H9 (cell line): ENCODE results near the gene SLC25A27. TPM values are rescaled to one million over a fixed set of nuclear protein-coding genes. Genes with fewer than 3 reads are reported as not detected.
A peak's percentile ranks its signal among the peaks of the same experiment; 100 is the strongest.

Experiments
- DNase-seq: peaks from one replicate; pipeline ENCODE4 v3.0.0-alpha.2; 2017
- H2AFZ ChIP-seq: one replicate; pipeline ENCODE4 v1.6.1; 2013; ENCODE audit warnings: mild to moderate bottlenecking, low read length, control low read depth, moderate library complexity
- H2AK5ac ChIP-seq: 2 replicates; pipeline ENCODE4 v1.6.1; 2013; ENCODE audit warnings: low read length, control low read depth, mixed read lengths; ENCODE audit not compliant: insufficient read length
- H2BK120ac ChIP-seq: one replicate; pipeline ENCODE4 v1.6.1; 2013; ENCODE audit warnings: low read depth, mild to moderate bottlenecking, low read length, control low read depth, inconsistent platforms; ENCODE audit not compliant: poor library complexity, severe bottlenecking
- H2BK12ac ChIP-seq: 2 replicates; pipeline ENCODE4 v1.6.1; 2013; ENCODE audit warnings: low read length, control low read depth, mixed read lengths, low read depth; ENCODE audit not compliant: insufficient read length
- H2BK15ac ChIP-seq: 2 replicates; pipeline ENCODE4 v1.6.1; 2013; ENCODE audit warnings: low read depth, low read length, control low read depth
- H2BK20ac ChIP-seq: one replicate; pipeline ENCODE4 v1.6.1; 2013; ENCODE audit warnings: low read depth, mild to moderate bottlenecking, low read length, control low read depth, inconsistent platforms; ENCODE audit not compliant: poor library complexity, severe bottlenecking
- H2BK5ac ChIP-seq: 2 replicates; pipeline ENCODE4 v1.6.1; 2013; ENCODE audit warnings: low read length, control low read depth, mixed read lengths; ENCODE audit not compliant: insufficient read length
- H3K14ac ChIP-seq: 2 replicates; pipeline ENCODE4 v1.6.1; 2013; ENCODE audit warnings: low read length, control low read depth; ENCODE audit not compliant: insufficient read depth
- H3K18ac ChIP-seq: 2 replicates; pipeline ENCODE4 v1.6.1; 2013; ENCODE audit warnings: low read depth, mild to moderate bottlenecking, mixed read lengths, low read length, control low read depth; ENCODE audit not compliant: insufficient read length
- H3K23ac ChIP-seq: 2 replicates; pipeline ENCODE4 v1.6.1; 2013; ENCODE audit warnings: low read length, control low read depth, mixed read lengths, low read depth; ENCODE audit not compliant: insufficient read length
- H3K23me2 ChIP-seq: 2 replicates; pipeline ENCODE4 v1.6.1; 2013; ENCODE audit warnings: low read depth, mild to moderate bottlenecking, mixed read lengths, low read length, control low read depth; ENCODE audit not compliant: insufficient read length, poor library complexity, severe bottlenecking
- H3K27ac ChIP-seq: 2 replicates; pipeline ENCODE4 v1.5.1; 2013; ENCODE audit warnings: low read length, control low read depth, mixed read lengths, low read depth; ENCODE audit not compliant: insufficient read length
- H3K27me3 ChIP-seq: 2 replicates; pipeline ENCODE4 v1.6.1; 2013; ENCODE audit warnings: low read length, control low read depth, inconsistent platforms; ENCODE audit not compliant: insufficient read depth
- H3K4ac ChIP-seq: 2 replicates; pipeline ENCODE4 v1.6.1; 2013; ENCODE audit warnings: low read depth, mild to moderate bottlenecking, control low read depth, inconsistent platforms, low read length, moderate library complexity
- H3K4me1 ChIP-seq: 2 replicates; pipeline ENCODE4 v1.6.1; 2013; ENCODE audit warnings: low read length, control low read depth, inconsistent platforms; ENCODE audit not compliant: insufficient read depth
- H3K4me2 ChIP-seq: 2 replicates; pipeline ENCODE4 v1.6.1; 2013; ENCODE audit warnings: low read length, control low read depth, mixed read lengths; ENCODE audit not compliant: insufficient read length, insufficient read depth
- H3K56ac ChIP-seq: 2 replicates; pipeline ENCODE4 v1.6.1; 2013; ENCODE audit warnings: low read depth, mild to moderate bottlenecking, mixed read lengths, low read length, control low read depth; ENCODE audit not compliant: insufficient read length
- H3K79me1 ChIP-seq: 2 replicates; pipeline ENCODE4 v1.6.1; 2013; ENCODE audit warnings: low read depth, mild to moderate bottlenecking, moderate library complexity, low read length, control low read depth, inconsistent platforms; ENCODE audit not compliant: insufficient read depth, poor library complexity, severe bottlenecking
- H3K79me2 ChIP-seq: 2 replicates; pipeline ENCODE4 v1.6.1; 2013; ENCODE audit warnings: low read length, control low read depth, inconsistent platforms; ENCODE audit not compliant: insufficient read depth
- H3K9ac ChIP-seq: 2 replicates; pipeline ENCODE4 v1.6.1; 2013; ENCODE audit warnings: low read length, control low read depth, mixed read lengths; ENCODE audit not compliant: insufficient read length; ENCODE audit errors: extremely low read depth
- H3K9me3 ChIP-seq: one replicate; pipeline ENCODE4 v1.6.1; 2013; ENCODE audit warnings: low read depth, low read length, inconsistent platforms; ENCODE audit not compliant: control insufficient read depth
- H3T11ph ChIP-seq: one replicate; pipeline ENCODE4 v1.6.1; 2013; ENCODE audit warnings: mild to moderate bottlenecking, low read length, control low read depth, inconsistent platforms
- H4K20me1 ChIP-seq: one replicate; pipeline ENCODE4 v1.6.1; 2013; ENCODE audit not compliant: control insufficient read depth, insufficient read length, insufficient read depth
- H4K5ac ChIP-seq: 2 replicates; pipeline ENCODE4 v1.6.1; 2013; ENCODE audit warnings: low read depth, mild to moderate bottlenecking, mixed read lengths, low read length, control low read depth; ENCODE audit not compliant: insufficient read length
- H4K8ac ChIP-seq: replicated peaks from 2 replicates; pipeline ENCODE4 v1.6.1; 2013; ENCODE audit warnings: low read length, control low read depth, mixed read lengths, low read depth; ENCODE audit not compliant: insufficient read length
- H4K91ac ChIP-seq: 2 replicates; pipeline ENCODE4 v1.6.1; 2013; ENCODE audit warnings: low read depth, mild to moderate bottlenecking, moderate library complexity, mixed read lengths, low read length, control low read depth; ENCODE audit not compliant: insufficient read length
- H3K27ac Mint-ChIP-seq, 3 experiments: 2 replicates in 2 of 3; 3 replicates in 1 of 3; pipeline ENCODE4 v1.8.0; 2020 to 2021; ENCODE audit warnings: mixed read lengths in 3 of 3, mild to moderate bottlenecking in 1 of 3, moderate library complexity in 1 of 3
- H3K27me3 Mint-ChIP-seq: 2 replicates; pipeline ENCODE4 v1.8.0; 2021; ENCODE audit warnings: low read depth, mild to moderate bottlenecking, moderate library complexity, mixed read lengths
- H3K36me3 Mint-ChIP-seq, 3 experiments: 2 replicates in 2 of 3; 3 replicates in 1 of 3; pipeline ENCODE4 v1.8.0; 2020 to 2021; ENCODE audit warnings: low read depth in 3 of 3, mixed read lengths in 3 of 3; ENCODE audit not compliant: insufficient read depth in 1 of 3
- H3K4me1 Mint-ChIP-seq, 2 experiments: 2 replicates each; pipeline ENCODE4 v1.8.0; 2020; ENCODE audit warnings: mixed read lengths in 2 of 2
- H3K4me3 Mint-ChIP-seq, 2 experiments: 2 replicates in 1 of 2; 3 replicates in 1 of 2; pipeline ENCODE4 v1.8.0; 2020 to 2021; ENCODE audit warnings: mild to moderate bottlenecking in 2 of 2, mixed read lengths in 2 of 2, moderate library complexity in 1 of 2
- H3K9me3 Mint-ChIP-seq, 2 experiments: 2 replicates in 1 of 2; 3 replicates in 1 of 2; pipeline ENCODE4 v1.8.0; 2020; ENCODE audit warnings: mild to moderate bottlenecking in 2 of 2, mixed read lengths in 2 of 2, moderate library complexity in 1 of 2
- WGBS: extraction: QIAGEN DNeasy Blood & Tissue Kit; methylation state at CpG from one replicate; pipeline ENCODE4 v1.1.7; 2013; ENCODE audit warnings: missing lambda C conversion rate, low lambda C conversion rate, mixed read lengths; ENCODE audit not compliant: insufficient read length; ENCODE audit errors: extremely low coverage; 5-methylcytosine and 5-hydroxymethylcytosine counted together
- total RNA-seq: library from RNA; stranded (reverse); gene quantifications from 2 replicates; pipeline ENCODE4 v1.2.1, GENCODE V29; 2021
- TF ChIP-seq, protein P1 (sequence below): fragments of 200-600 bp; sonication (generic); conservative IDR thresholded peaks from 3 replicates; pipeline ENCODE4 v1.8.0; 2021; ENCODE audit warnings: antibody characterized with exemption, mild to moderate bottlenecking

SLC25A27 gene
- total RNA-seq, 1 experiment from 2014 or later = 5.1 TPM

DNA sequence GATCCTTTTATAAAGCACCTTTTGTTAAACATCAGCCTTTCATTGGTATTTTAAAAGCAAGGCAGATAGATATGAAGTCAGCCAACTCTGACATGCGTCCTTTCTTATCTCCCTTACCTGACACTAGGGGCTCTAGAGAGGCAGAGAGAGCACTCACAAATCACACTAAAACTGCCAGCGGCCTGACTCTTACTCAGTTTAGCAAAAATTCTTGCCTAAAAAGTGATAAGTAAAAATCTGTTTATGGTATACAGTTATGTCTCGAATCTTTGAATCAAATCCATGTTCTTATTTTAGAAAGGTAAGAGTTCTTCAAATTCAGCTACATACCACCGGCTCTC, 24.5 kb downstream of the SLC25A27 start:
- no peaks in the 10 kb centered on the region for H3K36me3 Mint-ChIP-seq
- H3K27me3 Mint-ChIP-seq = no peaks in the 10 kb centered on the region
- H3T11ph ChIP-seq = no peak overlapping the region
- no peak overlapping the region for H3K23ac ChIP-seq
- no peak overlapping the region for H2BK120ac ChIP-seq
- H2AFZ ChIP-seq = no peak overlapping the region
- no peak overlapping the region for H4K91ac ChIP-seq
- H2BK5ac ChIP-seq = no peak overlapping the region
- H4K5ac ChIP-seq = no peak overlapping the region
- H3K27ac ChIP-seq = no peak overlapping the region
- no peak overlapping the region for H2BK15ac ChIP-seq
- H2AK5ac ChIP-seq = no peak overlapping the region
- H3K79me2 ChIP-seq = no peaks in the 10 kb centered on the region
- DNase-seq = no peak
- H3K18ac ChIP-seq = no peak overlapping the region
- no peak overlapping the region for H3K9ac ChIP-seq
- TF ChIP-seq, protein P1, sequence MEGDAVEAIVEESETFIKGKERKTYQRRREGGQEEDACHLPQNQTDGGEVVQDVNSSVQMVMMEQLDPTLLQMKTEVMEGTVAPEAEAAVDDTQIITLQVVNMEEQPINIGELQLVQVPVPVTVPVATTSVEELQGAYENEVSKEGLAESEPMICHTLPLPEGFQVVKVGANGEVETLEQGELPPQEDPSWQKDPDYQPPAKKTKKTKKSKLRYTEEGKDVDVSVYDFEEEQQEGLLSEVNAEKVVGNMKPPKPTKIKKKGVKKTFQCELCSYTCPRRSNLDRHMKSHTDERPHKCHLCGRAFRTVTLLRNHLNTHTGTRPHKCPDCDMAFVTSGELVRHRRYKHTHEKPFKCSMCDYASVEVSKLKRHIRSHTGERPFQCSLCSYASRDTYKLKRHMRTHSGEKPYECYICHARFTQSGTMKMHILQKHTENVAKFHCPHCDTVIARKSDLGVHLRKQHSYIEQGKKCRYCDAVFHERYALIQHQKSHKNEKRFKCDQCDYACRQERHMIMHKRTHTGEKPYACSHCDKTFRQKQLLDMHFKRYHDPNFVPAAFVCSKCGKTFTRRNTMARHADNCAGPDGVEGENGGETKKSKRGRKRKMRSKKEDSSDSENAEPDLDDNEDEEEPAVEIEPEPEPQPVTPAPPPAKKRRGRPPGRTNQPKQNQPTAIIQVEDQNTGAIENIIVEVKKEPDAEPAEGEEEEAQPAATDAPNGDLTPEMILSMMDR = peak; percentile 72
- no peaks in the 10 kb centered on the region for H3K9me3 Mint-ChIP-seq
- H3K4me2 ChIP-seq = no peak overlapping the region
- H4K8ac ChIP-seq = no peak overlapping the region
- no peak overlapping the region for H3K27ac Mint-ChIP-seq
- H3K4ac ChIP-seq = no peak overlapping the region
- no peak overlapping the region for H2BK20ac ChIP-seq
- H3K4me1 ChIP-seq = no peaks in the 10 kb centered on the region
- H4K20me1 ChIP-seq = no peaks in the 10 kb centered on the region
- no peaks in the 10 kb centered on the region for H3K79me1 ChIP-seq
- WGBS = no CpG with 5 or more reads among the region's 4 CpGs
- no peaks in the 10 kb centered on the region for H3K27me3 ChIP-seq
- no peaks in the 10 kb centered on the region for H3K9me3 ChIP-seq
- H2BK12ac ChIP-seq = no peak overlapping the region
- no peak overlapping the region for H3K14ac ChIP-seq
- H3K56ac ChIP-seq = no peak overlapping the region
- no peaks in the 10 kb centered on the region for H3K23me2 ChIP-seq
- H3K4me3 Mint-ChIP-seq = no peak overlapping the region
- peaks cover 6 to 7% of the 10 kb centered on the region in 2 experiments; a peak in 3 of 4 replicates for H3K4me1 Mint-ChIP-seq
